ENCODE results near the gene SLC39A5. TPM values are rescaled to one million over a fixed set of nuclear protein-coding genes. Genes with fewer than 3 reads are reported as not detected.

Gene SLC39A5, protein sequence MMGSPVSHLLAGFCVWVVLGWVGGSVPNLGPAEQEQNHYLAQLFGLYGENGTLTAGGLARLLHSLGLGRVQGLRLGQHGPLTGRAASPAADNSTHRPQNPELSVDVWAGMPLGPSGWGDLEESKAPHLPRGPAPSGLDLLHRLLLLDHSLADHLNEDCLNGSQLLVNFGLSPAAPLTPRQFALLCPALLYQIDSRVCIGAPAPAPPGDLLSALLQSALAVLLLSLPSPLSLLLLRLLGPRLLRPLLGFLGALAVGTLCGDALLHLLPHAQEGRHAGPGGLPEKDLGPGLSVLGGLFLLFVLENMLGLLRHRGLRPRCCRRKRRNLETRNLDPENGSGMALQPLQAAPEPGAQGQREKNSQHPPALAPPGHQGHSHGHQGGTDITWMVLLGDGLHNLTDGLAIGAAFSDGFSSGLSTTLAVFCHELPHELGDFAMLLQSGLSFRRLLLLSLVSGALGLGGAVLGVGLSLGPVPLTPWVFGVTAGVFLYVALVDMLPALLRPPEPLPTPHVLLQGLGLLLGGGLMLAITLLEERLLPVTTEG
- not detected for total RNA-seq

DNA sequence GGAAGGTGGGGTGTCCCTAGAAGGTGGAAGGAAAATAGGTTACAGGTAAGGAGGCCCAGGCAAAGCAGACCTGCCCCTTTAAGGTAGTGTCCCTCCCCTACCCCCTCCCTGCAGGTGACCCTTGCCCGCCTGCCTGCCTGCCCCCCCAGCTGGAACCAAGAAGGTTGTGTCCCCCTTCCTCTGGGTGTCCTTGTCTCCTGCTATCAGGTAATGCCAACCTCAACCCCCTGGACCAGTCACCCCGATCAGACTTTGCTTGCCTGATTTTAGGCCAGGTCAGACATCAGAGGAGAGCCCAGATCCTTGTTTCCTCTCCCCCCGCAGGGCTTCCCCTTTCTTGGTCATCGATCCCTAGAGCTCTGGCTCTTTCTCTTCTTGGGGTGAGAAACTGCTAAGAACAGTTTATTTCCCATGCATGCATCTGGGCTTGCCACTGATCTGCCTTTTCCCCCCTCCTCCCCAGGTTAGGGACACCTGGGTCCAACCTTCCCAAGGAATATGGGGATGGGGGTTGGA lies at the start of gene SLC39A5:
TSS of gene SLC39A5 (plus strand) at position 136 of the 516 bp plus-strand sequence. CDS start 1,224 bp downstream, outside the sequence.

DNA sequence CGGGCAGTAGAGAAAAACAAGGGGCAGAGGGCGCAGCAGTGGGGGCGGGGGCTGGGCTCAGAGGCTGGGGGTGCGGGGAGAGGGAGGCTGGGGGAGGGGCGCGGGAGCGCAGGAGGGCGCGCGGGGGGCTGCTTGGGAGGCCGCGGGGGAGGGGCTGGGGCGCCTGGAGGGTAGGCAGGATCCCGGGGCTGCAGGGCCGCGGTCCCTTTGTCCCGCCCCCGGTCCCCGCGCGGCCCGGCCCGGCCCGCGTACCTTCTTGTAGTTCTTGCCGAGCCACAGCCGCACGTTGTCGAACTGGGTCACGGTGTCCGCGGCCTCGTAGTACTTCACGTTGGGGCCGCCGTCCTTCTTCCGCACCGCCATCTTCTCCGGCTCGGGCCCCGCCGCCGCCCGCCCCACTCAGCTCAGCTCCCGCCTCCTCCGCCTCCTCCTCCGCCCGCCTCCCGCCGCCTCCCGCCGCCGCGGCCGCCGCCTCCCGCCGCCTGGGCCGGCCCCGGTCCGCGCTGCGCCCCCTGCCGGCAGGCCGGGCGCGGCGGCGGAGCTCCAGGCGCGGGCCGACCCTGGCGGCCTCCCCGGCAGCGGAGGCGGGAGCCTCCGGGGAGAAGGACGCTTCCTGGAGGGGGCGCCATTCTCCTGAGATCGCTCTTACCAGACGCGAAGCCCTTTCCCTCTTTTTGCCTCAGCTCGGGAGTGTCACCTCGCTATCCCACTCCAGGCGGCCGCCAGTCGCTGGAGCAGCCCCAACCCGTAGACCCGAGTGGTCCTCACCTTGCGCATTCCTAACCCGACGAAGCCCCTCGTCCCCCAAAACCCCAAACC lies 40.5 kb upstream of the SLC39A5 start, which contains the start of gene SMARCC2:
TSS of gene SMARCC2 (minus strand) at position 385 of the 819 bp plus-strand sequence. CDS start at position 363, 22 bp downstream.

DNA sequence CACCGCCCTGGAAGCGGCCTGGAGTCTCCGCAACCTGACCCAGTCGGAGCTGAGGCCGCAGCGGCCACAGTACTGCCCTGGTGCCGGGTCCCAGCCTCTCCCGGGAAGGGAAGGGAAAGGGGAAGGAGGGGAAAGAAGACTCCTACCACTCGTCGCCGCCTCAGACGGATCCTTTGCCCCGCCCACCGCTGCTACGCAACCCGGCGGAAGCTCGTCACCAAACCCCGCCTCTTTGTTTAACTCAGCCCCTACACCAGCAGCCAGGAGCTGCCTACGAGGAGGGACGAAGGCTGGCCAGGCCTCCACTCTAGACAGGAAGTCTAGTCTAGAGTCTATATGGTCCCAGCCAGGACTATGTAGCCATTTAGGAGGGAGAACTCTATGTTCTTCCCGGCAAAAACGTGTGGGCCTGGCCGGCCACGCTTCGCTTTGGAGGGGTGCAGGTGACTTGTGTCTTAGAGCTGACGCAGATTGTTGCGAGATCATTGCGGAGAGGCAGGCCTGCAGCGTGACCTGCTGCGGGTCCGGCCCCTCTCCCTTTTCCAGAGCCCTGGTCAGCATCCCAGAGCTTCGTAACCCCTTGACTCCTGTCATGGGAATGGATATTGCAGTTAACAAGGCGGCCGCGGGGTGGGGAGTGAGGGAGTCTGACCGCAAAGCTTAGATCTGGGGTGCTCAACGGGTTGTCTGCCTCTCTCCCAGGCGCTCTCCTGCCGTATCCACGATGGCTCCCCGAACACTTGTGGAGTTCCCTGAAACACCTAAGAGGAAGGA lies 7.9 kb upstream of the SLC39A5 start, which contains the start of gene RNF41:
TSS of gene RNF41 (minus strand) at position 166 of the 774 bp plus-strand sequence. CDS start 7,875 bp downstream, outside the sequence.

DNA sequence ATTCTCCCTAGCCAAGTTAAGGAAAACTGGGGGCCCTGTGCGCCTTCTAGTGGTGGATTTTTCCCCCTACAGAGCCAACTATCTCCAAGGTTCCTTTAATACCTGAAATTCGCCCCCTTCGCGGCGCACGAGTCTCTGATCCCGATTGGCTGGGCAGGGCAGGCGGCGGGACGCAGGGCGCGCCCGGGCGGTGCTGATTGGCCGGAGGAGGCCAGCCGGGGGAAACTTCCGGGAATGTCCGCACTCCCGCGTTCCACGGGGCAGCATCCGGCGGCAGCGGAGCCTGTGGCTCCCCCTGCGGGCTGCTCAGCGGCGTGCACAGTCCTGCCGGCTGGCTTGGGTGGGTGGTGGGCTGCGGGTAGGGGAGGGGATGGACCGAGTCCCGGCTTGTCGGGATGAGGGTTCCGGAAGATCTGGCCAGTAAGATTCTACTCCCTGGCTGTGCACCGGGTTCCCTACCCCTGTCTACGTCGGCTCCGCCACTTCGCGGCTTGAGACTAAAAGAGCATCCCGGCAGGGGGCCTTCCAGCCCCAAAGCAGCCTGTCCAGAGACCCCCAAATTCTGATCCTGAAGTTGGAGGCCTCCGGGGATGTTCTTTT lies 5.6 kb upstream of the SLC39A5 start, which contains the start of gene NABP2:
TSS of gene NABP2 (plus strand) at position 241 of the 600 bp plus-strand sequence. CDS start 515 bp downstream, outside the sequence.

DNA sequence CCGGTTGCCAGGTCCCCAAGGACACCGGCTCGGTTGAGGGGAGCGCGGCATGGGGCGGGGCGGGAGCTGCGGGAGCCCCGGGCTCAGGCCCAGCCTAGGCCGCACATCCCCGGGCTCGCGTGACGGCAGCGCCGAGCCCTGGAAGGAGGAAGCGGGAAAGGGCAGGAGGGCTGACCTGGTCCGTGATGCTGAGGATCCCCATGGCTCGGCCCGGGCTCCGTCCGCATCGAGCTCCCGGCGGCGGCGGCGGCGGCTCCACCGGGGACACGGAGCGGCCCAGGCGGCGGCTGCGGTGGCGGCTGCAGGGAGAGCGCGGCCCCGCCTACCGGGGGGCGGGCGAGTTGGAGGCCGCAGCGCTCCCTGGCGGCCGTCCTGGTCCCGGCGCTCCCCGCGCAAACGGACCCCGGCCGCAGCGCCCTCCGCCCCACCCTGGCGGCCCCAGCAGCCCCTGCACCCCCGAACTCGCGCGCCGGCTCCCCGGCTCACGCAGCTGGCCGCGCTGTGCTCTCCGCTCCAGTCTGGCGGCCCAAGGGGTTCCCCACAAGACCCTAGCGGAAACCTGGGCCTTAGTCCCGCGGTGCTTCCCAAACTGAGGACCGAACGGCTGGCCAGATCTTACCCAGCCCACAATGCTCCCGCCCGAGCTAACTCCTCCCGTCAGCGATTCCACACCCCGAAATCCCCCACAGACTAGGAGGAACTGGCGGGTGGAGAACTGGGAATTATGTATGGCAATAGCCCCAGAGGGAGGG lies 28.4 kb downstream of the SLC39A5 start, which contains the start of gene ANKRD52:
TSS of gene ANKRD52 (minus strand) at position 317 of the 752 bp plus-strand sequence. CDS start at position 202, 115 bp downstream.

DNA sequence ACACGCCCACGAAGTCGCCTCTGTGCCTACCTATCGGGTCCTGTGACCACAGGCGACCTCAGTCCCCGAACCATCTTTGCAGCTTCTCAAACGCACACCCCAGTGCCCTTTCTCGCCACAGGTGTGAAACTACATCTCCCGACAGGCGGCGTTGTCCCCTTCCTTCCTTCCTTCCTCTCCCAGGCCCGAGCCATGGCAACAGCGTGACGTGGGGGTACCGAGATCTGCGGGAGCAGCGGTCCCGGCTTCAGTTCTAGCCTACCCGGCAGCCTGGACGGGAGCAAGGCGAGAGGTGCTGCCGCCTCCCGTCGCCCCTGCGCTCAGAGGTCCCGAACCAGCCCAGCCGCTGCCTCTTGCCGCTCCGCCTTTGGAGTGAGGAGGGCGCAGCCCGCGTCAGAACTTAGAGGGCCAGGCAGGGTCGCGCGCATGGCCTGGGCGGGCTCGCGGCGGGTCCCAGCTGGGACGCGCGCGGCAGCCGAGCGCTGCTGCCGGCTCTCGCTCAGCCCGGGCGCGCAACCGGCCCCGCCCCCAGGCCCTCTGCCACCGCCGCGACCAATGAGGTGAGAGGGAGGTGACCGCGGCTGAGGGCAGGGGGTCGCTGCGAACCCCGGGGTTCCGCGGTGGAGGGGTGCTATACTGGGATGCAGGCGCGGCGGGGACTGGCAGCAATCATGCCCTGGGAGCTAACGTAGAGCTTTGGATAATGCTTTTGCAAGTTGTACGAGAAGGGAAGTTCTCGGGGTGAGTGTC lies 37.0 kb downstream of the SLC39A5 start, which contains the start of gene COQ10A:
TSS of gene COQ10A (plus strand) at position 250 of the 750 bp plus-strand sequence. CDS start at position 427, 177 bp downstream.

Other genes starting within 250 kb of the SLC39A5 start
- 13.4 TPM for gene SUOX, start 232.8 kb upstream of the SLC39A5 start, total RNA-seq
- 3.7 TPM for gene IKZF4, start 209.0 kb upstream of the SLC39A5 start, total RNA-seq
- gene RPS26, start 188.1 kb upstream of the SLC39A5 start, total RNA-seq: 40.4 TPM
- 6.2 TPM for gene ERBB3, start 149.9 kb upstream of the SLC39A5 start, total RNA-seq
- 70.8 TPM for gene PA2G4, start 125.5 kb upstream of the SLC39A5 start, total RNA-seq
- gene RPL41, start 113.4 kb upstream of the SLC39A5 start, total RNA-seq: 1,096 TPM
- gene ZC3H10, start 111.8 kb upstream of the SLC39A5 start, total RNA-seq: 7.4 TPM
- 51.9 TPM for gene ESYT1, start 101.8 kb upstream of the SLC39A5 start, total RNA-seq
- gene MYL6B, start 77.5 kb upstream of the SLC39A5 start, total RNA-seq: 118 TPM
- gene MYL6, start 71.7 kb upstream of the SLC39A5 start, total RNA-seq: 650 TPM
- 108 TPM for gene SMARCC2, start 40.6 kb upstream of the SLC39A5 start, total RNA-seq
- gene RNF41, start 8.1 kb upstream of the SLC39A5 start, total RNA-seq: 71.3 TPM
- 26.3 TPM for gene NABP2, start 5.7 kb upstream of the SLC39A5 start, total RNA-seq
- gene ANKRD52, start 28.3 kb downstream of the SLC39A5 start, total RNA-seq: 23.5 TPM
- 12.5 TPM for gene COQ10A, start 36.9 kb downstream of the SLC39A5 start, total RNA-seq
- 153 TPM for gene CS, start 70.3 kb downstream of the SLC39A5 start, total RNA-seq
- 39.9 TPM for gene CNPY2, start 85.9 kb downstream of the SLC39A5 start, total RNA-seq
- 30.9 TPM for gene PAN2, start 103.9 kb downstream of the SLC39A5 start, total RNA-seq
- gene IL23A, start 108.8 kb downstream of the SLC39A5 start, total RNA-seq: 0.92 TPM
- 78.4 TPM for gene STAT2, start 130.1 kb downstream of the SLC39A5 start, total RNA-seq
- gene APOF, start 132.8 kb downstream of the SLC39A5 start, total RNA-seq: not detected
- 7.4 TPM for gene TIMELESS, start 219.4 kb downstream of the SLC39A5 start, total RNA-seq
- not detected for gene MIP, start 224.6 kb downstream of the SLC39A5 start, total RNA-seq
- gene SPRYD4, start 238.5 kb downstream of the SLC39A5 start, total RNA-seq: 2.3 TPM

Data from diencephalon (tissue), 1 donor.